Heart left ventricle (tissue), 13 donors: ENCODE data around the gene B3GAT2.

Experiments
- CTCF ChIP-seq, 12 donors: fragments of 200-600 bp; sonication (generic) in 4 of 12; IDR thresholded peaks; one replicate each; pipeline versions ENCODE4 v1.5.0 to v1.8.0; 2018 to 2022; ENCODE audit warnings: antibody characterized with exemption in 12 of 12, mild to moderate bottlenecking in 5 of 12
- POLR2A ChIP-seq, 2 donors: fragments of 450-650 bp; IDR thresholded peaks; one replicate each; pipeline ENCODE4 v1.6.1; 2017; ENCODE audit warnings: antibody characterized with exemption in 2 of 2, mild to moderate bottlenecking in 2 of 2, moderate library complexity in 2 of 2
- donor health status: ischemic (EF 13 %, LVEDD 7.1; RV severe dilation, severe dysfunction).
- donor health status: DM: no; HTN: yes; CAD: no.
- donor health status: DM: no; HTN: no; CAD: no.
- donor health status: ischemic (EF 25% LVEDD 6.9; RV normal size, moderate dysfunction).
- donor health status: ischemic (EF 25% LVEDD 5.7; RV mildly dilated, moderate dysfunction).
- donor health status: ischemic (EF 35%, LVEDD 5.7; RV mildly dilated, moderate dysfunction).
- donor health status: nonischemic (EF 11% LVEDD 7.7; RV severe dilation, severe dysfunction).
- donor health status: DM: yes; HTN: yes; CAD: no.
- donor health status: PGD.
- donor health status: ischemic (EF 29% LVEDD 5.4; RV normal size, mild dysfunction).
- donor health status: nonischemic (EF 23%, LVEDD 6.1; RV moderate dilation, normal function).

- TF ChIP-seq CTCF (IDR thresholded peaks at IDR 0.05): no peak
- no peak for TF ChIP-seq POLR2A (IDR thresholded peaks at IDR 0.05)
Observed at GRCh38 chr6:70839286-70840266, 117.3 kb downstream of the B3GAT2 start.
